ENCODE data around the gene GJC2.

GRCh38 chr1:228194921-228195812, 45.4 kb downstream of the GJC2 start:
- TF ChIP-seq FOXA1 (IDR thresholded peaks at IDR 0.05) (no peak), SUZ12 (IDR thresholded peaks at IDR 0.05) (no peak), ARNT (IDR thresholded peaks at IDR 0.05) (no peak), ELF4 (IDR thresholded peaks at IDR 0.05) (no peak), FOXM1 (IDR thresholded peaks at IDR 0.05; ENCODE audit: borderline replicate concordance) (no peak), LEF1 (IDR thresholded peaks at IDR 0.05; ENCODE audit: borderline replicate concordance) (no peak), SP1 (IDR thresholded peaks at IDR 0.05) (no peak), CTBP1 (IDR thresholded peaks at IDR 0.05; ENCODE audit: borderline replicate concordance) (no peak), FOXK2 (IDR thresholded peaks at IDR 0.05) (no peak), TARDBP (IDR thresholded peaks at IDR 0.05) (no peak)

Data from HEK293T (cell line).